OCI-LY1 (cell line): ENCODE measurements around the gene MADD.
"Not testable (repeated sequence)": the region's sequence is repeated elsewhere in the genome, so short reads cannot be mapped to it uniquely, and the experiment has no call there.

Experiments used
- H2AFZ ChIP-seq: fragments of 200-600 bp; sonication (generic), shearing (Covaris generic); 2 replicates; pipeline ENCODE4 v1.6.0; 2014; ENCODE audit warnings: antibody characterized with exemption, mild to moderate bottlenecking, low read length
- H3F3A ChIP-seq: fragments of 200-600 bp; sonication (generic), shearing (Covaris generic); 2 replicates; pipeline ENCODE4 v1.6.0; 2014; ENCODE audit warnings: mild to moderate bottlenecking, antibody characterized with exemption, low read length, moderate library complexity; ENCODE audit not compliant: insufficient read depth
- H3K27ac ChIP-seq: fragments of 200-600 bp; sonication (generic); 2 replicates; pipeline ENCODE4 v1.5.1; 2014; ENCODE audit warnings: low read length, mixed run types, mild to moderate bottlenecking, low read depth; ENCODE audit not compliant: poor library complexity, severe bottlenecking
- H3K27me3 ChIP-seq: fragments of 200-600 bp; sonication (generic); 2 replicates; pipeline ENCODE4 v1.6.0; 2014; ENCODE audit warnings: antibody characterized with exemption, mild to moderate bottlenecking, low read length, moderate library complexity; ENCODE audit not compliant: insufficient read depth
- H3K36me3 ChIP-seq: fragments of 200-600 bp; sonication (generic); 2 replicates; pipeline ENCODE4 v1.6.1; 2014; ENCODE audit warnings: mild to moderate bottlenecking, antibody characterized with exemption, low read length, moderate library complexity, mixed read lengths; ENCODE audit not compliant: insufficient read depth
- H3K4me1 ChIP-seq: fragments of 200-600 bp; sonication (generic); 2 replicates; pipeline ENCODE4 v1.5.1; 2014; ENCODE audit warnings: mild to moderate bottlenecking, low read length, moderate library complexity; ENCODE audit not compliant: insufficient read depth, severe bottlenecking
- H3K4me2 ChIP-seq: fragments of 200-600 bp; sonication (generic), shearing (Covaris generic); 2 replicates; pipeline ENCODE4 v1.6.1; 2014; ENCODE audit warnings: low read length
- H3K4me3 ChIP-seq: fragments of 200-600 bp; sonication (generic); 2 replicates; pipeline ENCODE4 v1.5.1; 2014; ENCODE audit warnings: low read length, low read depth, mild to moderate bottlenecking, mixed read lengths; ENCODE audit not compliant: poor library complexity, severe bottlenecking
- H3K79me2 ChIP-seq: fragments of 200-600 bp; shearing (Covaris generic); 2 replicates; pipeline ENCODE4 v1.6.1; 2016; ENCODE audit warnings: mixed run types, low read length, mixed read lengths; ENCODE audit not compliant: insufficient read depth
- H3K9ac ChIP-seq: fragments of 200-600 bp; sonication (generic), shearing (Covaris generic); 2 replicates; pipeline ENCODE4 v1.6.1; 2014; ENCODE audit warnings: mild to moderate bottlenecking, low read length, mixed read lengths
- H3K9me2 ChIP-seq: fragments of 200-600 bp; sonication (generic), shearing (Covaris generic); 2 replicates; pipeline ENCODE4 v1.6.1; 2014; ENCODE audit warnings: low read depth, mild to moderate bottlenecking, low read length, mixed read lengths
- H3K9me3 ChIP-seq: fragments of 200-600 bp; shearing (Covaris generic); 2 replicates; pipeline ENCODE4 v1.6.1; 2014; ENCODE audit warnings: low read length, mixed read lengths
- H4K20me1 ChIP-seq: fragments of 200-600 bp; sonication (generic), shearing (Covaris generic); 2 replicates; pipeline ENCODE4 v1.6.0; 2016; ENCODE audit warnings: mild to moderate bottlenecking, low read length; ENCODE audit not compliant: insufficient read depth
- EZH2 ChIP-seq: fragments of 200-600 bp; sonication (generic), shearing (Covaris generic); IDR thresholded peaks from 2 replicates; pipeline ENCODE4 v1.8.0; 2017; ENCODE audit warnings: borderline replicate concordance, mixed run types, mild to moderate bottlenecking, antibody characterized with exemption, low read length, moderate library complexity, mixed read lengths
- TF ChIP-seq, protein P1 (sequence below): fragments of 200-600 bp; sonication (generic), shearing (Covaris generic); IDR thresholded peaks from 2 replicates; pipeline ENCODE4 v1.5.1; 2017; ENCODE audit warnings: mild to moderate bottlenecking, antibody characterized with exemption, low read length, moderate library complexity, mixed read lengths

Gene MADD

DNA sequence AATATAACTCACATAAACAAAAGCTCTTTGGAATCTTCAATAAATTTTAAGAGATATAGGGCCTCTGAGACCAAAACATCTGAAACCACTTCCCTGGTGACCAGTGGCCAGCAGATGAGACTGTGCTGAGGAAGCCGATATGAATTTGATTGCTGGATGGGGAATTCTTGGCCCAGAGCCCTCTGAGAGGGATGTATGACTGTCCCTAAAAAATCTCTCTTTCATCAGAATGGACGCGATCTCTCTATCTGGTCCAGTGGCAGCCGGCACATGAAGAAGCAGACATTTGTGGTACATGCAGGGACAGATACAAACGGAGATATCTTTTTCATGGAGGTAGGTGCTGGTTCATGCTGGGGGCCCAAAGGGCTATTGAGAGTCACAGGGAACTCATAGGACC is 45.1 kb downstream of the MADD start:
- Histone ChIP-seq H3K36me3 (peaks cover 39% of the 10 kb centered on the region), H2AFZ (no peak overlapping the region), H3K27me3 (no peaks in the 10 kb centered on the region), H3K9ac (no peak overlapping the region), H4K20me1 (no peaks in the 10 kb centered on the region), H3F3A (no peaks in the 10 kb centered on the region), H3K79me2 (no peaks in the 10 kb centered on the region), H3K9me2 (no peaks in the 10 kb centered on the region), H3K27ac (no peak overlapping the region), H3K4me2 (no peak overlapping the region), H3K9me3 (no peaks in the 10 kb centered on the region), H3K4me1 (peaks cover 16% of the 10 kb centered on the region), H3K4me3 (no peak overlapping the region)
- no peak for TF ChIP-seq EZH2
- TF ChIP-seq, protein P1, sequence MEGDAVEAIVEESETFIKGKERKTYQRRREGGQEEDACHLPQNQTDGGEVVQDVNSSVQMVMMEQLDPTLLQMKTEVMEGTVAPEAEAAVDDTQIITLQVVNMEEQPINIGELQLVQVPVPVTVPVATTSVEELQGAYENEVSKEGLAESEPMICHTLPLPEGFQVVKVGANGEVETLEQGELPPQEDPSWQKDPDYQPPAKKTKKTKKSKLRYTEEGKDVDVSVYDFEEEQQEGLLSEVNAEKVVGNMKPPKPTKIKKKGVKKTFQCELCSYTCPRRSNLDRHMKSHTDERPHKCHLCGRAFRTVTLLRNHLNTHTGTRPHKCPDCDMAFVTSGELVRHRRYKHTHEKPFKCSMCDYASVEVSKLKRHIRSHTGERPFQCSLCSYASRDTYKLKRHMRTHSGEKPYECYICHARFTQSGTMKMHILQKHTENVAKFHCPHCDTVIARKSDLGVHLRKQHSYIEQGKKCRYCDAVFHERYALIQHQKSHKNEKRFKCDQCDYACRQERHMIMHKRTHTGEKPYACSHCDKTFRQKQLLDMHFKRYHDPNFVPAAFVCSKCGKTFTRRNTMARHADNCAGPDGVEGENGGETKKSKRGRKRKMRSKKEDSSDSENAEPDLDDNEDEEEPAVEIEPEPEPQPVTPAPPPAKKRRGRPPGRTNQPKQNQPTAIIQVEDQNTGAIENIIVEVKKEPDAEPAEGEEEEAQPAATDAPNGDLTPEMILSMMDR = no peak

GRCh38 chr11:47316501-47316900 is 46.6 kb downstream of the MADD start:
- not testable (repeated sequence) for H3K27me3 ChIP-seq, H3K4me3 ChIP-seq, H3K9ac ChIP-seq, H3F3A ChIP-seq, H2AFZ ChIP-seq, H3K79me2 ChIP-seq, H3K27ac ChIP-seq, H4K20me1 ChIP-seq, H3K4me2 ChIP-seq, H3K9me3 ChIP-seq, H3K9me2 ChIP-seq
- Histone ChIP-seq H3K36me3 (peaks cover 30% of the 10 kb centered on the region), H3K4me1 (peaks cover 16% of the 10 kb centered on the region)

DNA sequence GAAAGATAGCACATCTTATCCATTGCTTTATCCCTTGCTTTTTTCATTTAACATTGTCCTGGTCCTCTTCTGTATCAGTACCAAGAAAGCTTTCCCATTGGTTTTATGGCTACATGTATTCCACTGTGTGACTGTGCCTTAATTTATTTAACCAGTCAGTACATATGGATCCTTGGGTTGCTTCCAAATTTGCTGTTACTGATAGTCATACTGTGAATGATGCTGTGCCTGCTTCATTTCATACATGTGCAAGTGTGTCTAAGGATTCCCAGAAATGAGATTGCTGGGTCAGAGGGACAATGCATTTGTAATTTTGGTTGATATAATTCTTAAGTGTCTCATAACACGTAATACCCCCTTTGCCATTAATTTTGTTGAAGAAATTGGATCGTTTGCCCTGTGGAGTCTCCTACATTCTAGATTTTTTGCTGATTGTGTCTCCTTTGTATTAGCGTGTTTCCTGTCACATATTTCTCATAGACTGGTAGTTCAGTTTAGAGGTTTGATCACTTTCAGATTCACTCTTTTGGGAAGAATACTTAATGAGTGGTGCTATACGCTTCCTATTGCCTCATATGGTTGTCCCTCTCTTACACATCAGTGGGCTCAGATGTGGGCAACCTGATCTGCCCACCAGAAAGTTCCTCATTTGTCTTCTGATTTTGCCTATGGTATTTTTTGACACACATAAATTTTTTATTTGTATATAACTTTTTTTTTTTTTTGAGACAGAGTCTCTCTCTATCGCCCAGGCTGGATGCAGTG is 47.3 kb downstream of the MADD start:
- H3K9me3 ChIP-seq = no peaks in the 10 kb centered on the region
- no peaks in the 10 kb centered on the region for H3F3A ChIP-seq
- H3K79me2 ChIP-seq = no peaks in the 10 kb centered on the region
- H3K4me3 ChIP-seq = no peak overlapping the region
- peaks cover 24% of the 10 kb centered on the region for H3K36me3 ChIP-seq
- TF ChIP-seq EZH2 = no peak
- TF ChIP-seq, protein P1 = no peak
- H4K20me1 ChIP-seq = no peaks in the 10 kb centered on the region
- peak overlapping the region; percentile 36 for H3K27ac ChIP-seq
- no peaks in the 10 kb centered on the region for H3K9me2 ChIP-seq
- H2AFZ ChIP-seq = no peak overlapping the region
- H3K9ac ChIP-seq = no peak overlapping the region
- no peak overlapping the region for H3K4me2 ChIP-seq
- no peaks in the 10 kb centered on the region for H3K27me3 ChIP-seq
- peaks cover 16% of the 10 kb centered on the region for H3K4me1 ChIP-seq

GRCh38 chr11:47318166-47318565 is 48.2 kb downstream of the MADD start:
- Histone ChIP-seq H3K4me1 (peaks cover 16% of the 10 kb centered on the region), H3K27me3 (no peaks in the 10 kb centered on the region), H4K20me1 (no peaks in the 10 kb centered on the region), H3K9ac (no peak overlapping the region), H3K27ac (peak overlapping the region; percentile 51), H3K4me3 (no peak overlapping the region), H3K9me2 (no peaks in the 10 kb centered on the region), H3K36me3 (peaks cover 24% of the 10 kb centered on the region), H3K4me2 (no peak overlapping the region), H2AFZ (no peak overlapping the region), H3F3A (no peaks in the 10 kb centered on the region), H3K9me3 (no peaks in the 10 kb centered on the region), H3K79me2 (no peaks in the 10 kb centered on the region)
- TF ChIP-seq, protein P1 = no peak
- no peak for TF ChIP-seq EZH2
